GM12865 (cell line): ENCODE data around the gene MIEF1.

ENCODE experiments used
- DNase-seq: peaks from one replicate; pipeline ENCODE4 v3.0.0; 2010; ENCODE audit warnings: low read depth
- H3K4me3 ChIP-seq: 2 replicates; pipeline ENCODE4 v1.5.1; 2011; ENCODE audit warnings: mild to moderate bottlenecking, low read depth, low read length, control low read depth
- TF ChIP-seq, protein P1 (sequence below): IDR thresholded peaks from 2 replicates; pipeline ENCODE4 v1.5.1; 2011; ENCODE audit warnings: low read length, control low read depth, low read depth, inconsistent platforms; ENCODE audit not compliant: insufficient read depth; ENCODE audit errors: missing control alignments

The MIEF1 gene

DNA sequence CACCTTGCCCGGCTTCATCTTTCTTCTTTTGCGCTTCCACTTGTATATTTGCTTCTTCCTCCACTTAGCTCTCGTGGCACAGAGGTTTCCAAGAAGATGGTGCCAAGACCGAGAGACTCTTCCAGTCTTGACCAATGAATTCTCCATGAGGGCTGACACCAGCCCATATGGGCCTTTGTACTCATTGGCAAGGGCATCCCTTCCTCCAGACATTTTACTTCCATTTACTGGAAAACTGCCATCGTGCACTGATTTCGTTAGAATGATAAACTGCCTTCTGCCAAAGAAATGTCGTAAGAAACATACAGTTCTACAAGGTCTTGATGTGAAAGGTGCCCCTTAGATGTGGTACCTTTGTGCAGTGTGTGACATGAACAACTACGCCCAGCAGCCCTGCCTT, 4.7 kb upstream of the MIEF1 start:
- TF ChIP-seq, protein P1, sequence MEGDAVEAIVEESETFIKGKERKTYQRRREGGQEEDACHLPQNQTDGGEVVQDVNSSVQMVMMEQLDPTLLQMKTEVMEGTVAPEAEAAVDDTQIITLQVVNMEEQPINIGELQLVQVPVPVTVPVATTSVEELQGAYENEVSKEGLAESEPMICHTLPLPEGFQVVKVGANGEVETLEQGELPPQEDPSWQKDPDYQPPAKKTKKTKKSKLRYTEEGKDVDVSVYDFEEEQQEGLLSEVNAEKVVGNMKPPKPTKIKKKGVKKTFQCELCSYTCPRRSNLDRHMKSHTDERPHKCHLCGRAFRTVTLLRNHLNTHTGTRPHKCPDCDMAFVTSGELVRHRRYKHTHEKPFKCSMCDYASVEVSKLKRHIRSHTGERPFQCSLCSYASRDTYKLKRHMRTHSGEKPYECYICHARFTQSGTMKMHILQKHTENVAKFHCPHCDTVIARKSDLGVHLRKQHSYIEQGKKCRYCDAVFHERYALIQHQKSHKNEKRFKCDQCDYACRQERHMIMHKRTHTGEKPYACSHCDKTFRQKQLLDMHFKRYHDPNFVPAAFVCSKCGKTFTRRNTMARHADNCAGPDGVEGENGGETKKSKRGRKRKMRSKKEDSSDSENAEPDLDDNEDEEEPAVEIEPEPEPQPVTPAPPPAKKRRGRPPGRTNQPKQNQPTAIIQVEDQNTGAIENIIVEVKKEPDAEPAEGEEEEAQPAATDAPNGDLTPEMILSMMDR: no peak
- no peak overlapping the region for H3K4me3 ChIP-seq
- DNase-seq: no peak

DNA sequence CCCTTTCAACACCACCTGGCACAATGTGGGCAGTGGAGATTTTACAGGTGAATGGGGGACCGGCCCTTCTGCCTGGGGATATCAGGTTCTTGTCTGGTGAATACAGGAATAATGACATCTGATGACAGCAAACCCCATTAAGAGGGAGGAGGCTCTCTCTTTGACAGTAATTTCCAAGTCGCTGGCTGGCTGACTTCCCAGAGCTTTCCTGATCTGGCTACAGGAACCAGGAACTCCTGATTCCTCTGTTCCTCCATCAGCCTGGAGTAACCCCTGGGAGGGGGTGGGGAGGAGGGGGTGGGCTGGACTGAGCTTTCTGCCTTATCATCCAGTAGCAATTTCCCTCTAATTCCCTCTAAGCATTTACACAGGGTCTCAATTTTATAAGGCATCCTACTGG, 3.7 kb upstream of the MIEF1 start:
- TF ChIP-seq, protein P1: no peak
- no peak overlapping the region for H3K4me3 ChIP-seq
- DNase-seq: no peak

DNA sequence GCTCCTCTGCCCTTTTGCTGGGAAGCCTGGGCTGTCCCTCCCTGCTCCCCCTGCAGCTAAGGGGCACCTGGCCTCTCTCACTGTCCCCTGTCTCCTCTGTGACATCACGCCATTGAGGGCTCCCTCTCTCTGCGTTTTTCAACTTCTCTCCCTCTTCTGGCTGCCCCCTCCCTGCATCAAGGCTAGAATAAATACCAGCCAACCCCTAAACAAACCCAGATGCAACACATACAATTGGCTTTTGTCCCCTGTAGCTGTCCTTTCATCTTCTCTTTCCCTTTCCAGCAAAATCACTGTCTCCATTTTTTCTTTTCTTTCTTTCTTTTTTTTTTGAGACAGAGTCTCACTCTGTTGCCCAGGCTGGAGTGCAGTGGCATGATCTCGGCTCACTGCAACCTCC, 3.3 kb upstream of the MIEF1 start:
- TF ChIP-seq, protein P1: no peak
- DNase-seq: no peak
- H3K4me3 ChIP-seq: no peak overlapping the region

DNA sequence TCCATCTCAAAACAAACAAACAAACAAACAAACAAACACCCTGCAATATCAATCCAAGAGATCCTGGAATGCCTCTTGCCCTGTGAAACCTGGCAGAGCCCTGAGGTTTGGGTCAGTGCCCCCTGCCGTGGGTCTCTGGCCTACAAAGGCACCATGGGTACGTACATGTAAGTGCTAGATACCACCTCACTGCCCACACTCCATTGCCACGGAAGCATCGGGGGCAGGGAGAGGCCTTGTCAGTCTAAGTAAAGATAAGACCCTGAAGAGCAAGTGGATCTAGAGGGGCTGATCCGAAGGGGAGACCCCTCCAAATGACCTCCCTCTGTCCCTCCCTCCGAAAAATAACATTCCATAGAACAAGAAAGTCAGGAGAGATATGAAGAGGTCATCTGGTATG, 2.0 kb upstream of the MIEF1 start:
- TF ChIP-seq, protein P1: no peak
- no peak for DNase-seq
- H3K4me3 ChIP-seq: no peak overlapping the region

DNA sequence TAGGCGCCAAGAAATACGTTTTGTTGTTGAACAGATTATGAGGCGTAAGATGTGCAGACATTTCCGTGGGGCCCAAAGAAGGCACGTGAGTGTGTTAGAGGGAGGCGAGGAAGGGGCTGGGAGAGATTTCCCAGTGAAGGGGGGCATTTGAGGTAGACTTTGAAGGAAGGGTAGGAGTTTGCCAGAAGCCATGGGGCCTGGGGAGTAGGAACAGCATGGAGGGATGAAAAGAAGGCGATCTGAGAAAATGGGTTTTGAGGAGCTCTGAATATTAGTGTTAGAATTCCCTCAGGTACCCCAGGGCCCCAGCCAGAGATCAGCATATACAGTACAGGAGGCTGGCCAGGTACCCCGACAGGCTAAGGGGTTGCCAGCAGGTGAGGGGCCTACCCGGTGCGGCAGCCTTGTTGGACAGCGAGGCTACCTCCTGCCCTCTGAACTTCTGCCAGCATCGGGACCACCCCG, 414 bp upstream of the MIEF1 start:
- peak overlapping the region; percentile 95 for H3K4me3 ChIP-seq
- TF ChIP-seq, protein P1: no peak
- DNase-seq: no peak

DNA sequence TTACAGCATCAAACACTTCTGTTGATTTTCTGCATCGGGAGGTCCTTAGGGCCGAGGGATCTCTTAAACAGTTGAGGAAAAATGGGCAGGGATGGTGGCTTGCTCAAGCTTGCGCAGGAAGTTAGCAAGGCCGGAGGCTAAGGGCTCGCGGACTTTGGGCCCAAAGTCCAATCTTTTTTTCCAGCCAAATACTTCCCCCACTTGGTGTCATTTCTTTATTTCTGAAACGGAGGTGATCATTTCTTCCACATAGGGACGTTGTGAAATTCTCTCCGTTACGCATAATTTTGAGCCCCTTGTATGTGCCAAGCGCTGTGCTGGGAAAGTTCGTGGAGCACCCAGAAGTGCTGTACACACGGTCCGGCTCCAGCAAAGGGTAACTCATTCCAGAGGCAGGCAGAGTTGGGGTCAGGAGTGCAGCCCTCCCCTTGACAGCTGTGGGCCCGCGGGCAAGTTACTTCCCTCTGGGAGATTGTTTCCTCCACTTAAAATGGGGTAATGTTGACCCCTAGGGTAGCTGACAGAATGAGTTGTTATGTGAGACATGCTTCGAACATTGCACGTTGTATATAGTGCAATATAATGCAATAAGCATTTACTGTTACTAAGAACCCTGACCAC, 809 bp downstream of the MIEF1 start:
- peak overlapping the region; percentile 95 for H3K4me3 ChIP-seq
- no peak for DNase-seq
- TF ChIP-seq, protein P1: no peak

DNA sequence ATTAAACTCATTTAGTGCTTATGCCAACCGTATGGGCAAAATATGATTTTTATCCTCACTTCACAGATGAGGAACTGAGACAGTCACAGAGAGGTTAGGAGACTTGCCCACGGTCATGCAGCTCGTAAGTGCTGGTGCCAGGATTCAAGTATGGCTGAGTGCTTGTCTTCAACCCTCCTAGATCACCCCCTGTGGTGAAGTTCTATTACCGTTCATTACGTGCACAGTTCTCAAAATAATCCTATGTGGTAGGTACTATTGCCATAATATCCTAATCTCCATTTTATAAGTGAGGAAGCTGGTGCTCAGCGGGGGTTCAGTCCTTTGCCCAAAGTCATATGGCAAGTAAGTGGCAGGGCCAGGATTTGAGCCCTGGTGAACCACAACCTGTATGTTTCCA, 1.5 kb downstream of the MIEF1 start:
- TF ChIP-seq, protein P1: no peak
- peak overlapping the region; percentile 95 for H3K4me3 ChIP-seq
- peak; percentile 37 for DNase-seq
